Dermis lymphatic vessel endothelial cell (primary cell): ENCODE data around the gene FBXO24. TPM values are rescaled to one million over a fixed set of nuclear protein-coding genes. Genes with fewer than 3 reads are reported as not detected.

ENCODE experiments used
- total RNA-seq: library from RNA; depleted of rRNA; stranded (reverse); fragments of >200 nt; gene quantifications from 2 replicates; pipeline ENCODE4 v1.2.1, GENCODE V29; 2014

FBXO24 gene, protein sequence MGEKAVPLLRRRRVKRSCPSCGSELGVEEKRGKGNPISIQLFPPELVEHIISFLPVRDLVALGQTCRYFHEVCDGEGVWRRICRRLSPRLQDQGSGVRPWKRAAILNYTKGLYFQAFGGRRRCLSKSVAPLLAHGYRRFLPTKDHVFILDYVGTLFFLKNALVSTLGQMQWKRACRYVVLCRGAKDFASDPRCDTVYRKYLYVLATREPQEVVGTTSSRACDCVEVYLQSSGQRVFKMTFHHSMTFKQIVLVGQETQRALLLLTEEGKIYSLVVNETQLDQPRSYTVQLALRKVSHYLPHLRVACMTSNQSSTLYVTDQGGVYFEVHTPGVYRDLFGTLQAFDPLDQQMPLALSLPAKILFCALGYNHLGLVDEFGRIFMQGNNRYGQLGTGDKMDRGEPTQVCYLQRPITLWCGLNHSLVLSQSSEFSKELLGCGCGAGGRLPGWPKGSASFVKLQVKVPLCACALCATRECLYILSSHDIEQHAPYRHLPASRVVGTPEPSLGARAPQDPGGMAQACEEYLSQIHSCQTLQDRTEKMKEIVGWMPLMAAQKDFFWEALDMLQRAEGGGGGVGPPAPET
- 0.09 and 0.11 TPM in 2 replicates for total RNA-seq

DNA sequence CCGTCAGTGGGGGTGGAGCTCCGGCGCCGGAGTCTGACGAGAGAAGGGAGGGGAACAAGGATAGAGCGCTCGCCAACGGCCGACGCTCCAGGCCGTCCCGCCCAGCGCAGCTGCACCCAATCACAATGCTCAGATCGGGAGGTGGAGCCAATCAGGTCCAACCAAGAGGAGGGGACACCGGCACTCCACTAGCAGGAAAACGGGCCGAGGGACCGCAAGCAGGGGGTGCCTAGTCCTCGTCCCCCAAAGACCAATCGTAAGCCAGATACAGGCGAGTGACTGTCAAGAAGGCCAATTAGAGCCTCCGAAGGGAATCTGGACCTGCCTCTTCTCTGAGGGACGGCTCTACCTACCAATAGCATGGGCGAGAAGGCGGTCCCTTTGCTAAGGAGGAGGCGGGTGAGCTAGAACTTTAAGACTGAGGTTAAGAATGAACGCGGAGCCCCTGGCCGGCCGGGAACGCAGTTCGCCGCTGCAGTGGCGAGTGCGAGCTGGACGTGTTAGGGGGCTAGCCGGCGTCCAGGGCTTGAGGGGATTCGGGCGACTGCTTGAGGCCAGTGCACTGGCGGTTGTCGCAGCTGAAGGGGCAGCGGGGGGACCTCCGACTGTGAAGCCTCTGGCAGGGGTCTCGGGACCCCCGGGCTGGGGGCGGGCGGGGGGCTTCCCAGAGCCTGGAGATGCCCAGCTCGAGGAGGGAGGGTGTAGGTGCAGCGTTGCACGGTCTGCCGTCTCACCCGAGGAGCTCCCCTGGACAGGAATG, at the start of gene FBXO24:
FBXO24 (plus strand) TSS at position 63 of the 760 bp plus-strand sequence; CDS start at position 361, 298 bp downstream.

DNA sequence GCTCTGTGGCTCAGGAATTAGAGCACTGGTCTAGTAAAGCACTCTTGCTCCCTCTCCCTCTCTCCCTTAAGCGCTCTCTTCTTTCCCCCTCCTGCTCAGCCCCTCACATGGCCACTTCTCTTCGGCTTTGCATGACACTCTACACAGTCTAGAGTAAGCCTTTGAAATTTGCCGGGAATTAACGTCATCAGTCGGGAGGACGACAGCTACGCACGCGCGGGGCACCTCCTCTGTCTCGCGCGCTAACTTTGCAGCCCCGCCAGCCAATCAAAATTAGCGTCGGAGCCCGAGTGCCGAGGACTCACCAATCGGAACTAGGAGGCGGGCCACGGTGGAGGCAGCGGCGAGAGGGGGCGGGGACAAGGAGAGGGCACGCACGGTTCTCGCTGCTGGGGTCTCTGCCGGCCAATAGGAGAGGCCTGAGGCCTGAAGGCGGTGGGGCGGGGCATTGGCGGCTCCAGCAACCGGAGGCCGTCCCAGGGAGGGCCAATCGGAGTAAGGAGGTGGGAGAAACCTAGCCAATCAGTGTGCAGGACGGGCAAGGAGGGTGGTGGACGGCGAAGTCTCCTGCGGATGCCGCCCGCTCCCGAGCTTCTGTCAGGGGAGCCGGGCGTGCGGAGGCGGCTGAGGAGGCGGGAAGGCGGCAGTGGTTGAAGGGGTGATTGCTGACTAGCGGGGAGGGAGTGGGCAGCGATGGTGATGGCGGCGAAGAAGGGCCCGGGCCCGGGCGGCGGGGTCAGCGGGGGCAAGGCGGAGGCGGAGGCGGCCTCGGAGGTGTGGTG, 47.3 kb upstream of the FBXO24 start, which contains the start of gene AGFG2:
AGFG2 (plus strand) TSS at position 550 of the 782 bp plus-strand sequence; CDS start at position 694, 144 bp downstream.

DNA sequence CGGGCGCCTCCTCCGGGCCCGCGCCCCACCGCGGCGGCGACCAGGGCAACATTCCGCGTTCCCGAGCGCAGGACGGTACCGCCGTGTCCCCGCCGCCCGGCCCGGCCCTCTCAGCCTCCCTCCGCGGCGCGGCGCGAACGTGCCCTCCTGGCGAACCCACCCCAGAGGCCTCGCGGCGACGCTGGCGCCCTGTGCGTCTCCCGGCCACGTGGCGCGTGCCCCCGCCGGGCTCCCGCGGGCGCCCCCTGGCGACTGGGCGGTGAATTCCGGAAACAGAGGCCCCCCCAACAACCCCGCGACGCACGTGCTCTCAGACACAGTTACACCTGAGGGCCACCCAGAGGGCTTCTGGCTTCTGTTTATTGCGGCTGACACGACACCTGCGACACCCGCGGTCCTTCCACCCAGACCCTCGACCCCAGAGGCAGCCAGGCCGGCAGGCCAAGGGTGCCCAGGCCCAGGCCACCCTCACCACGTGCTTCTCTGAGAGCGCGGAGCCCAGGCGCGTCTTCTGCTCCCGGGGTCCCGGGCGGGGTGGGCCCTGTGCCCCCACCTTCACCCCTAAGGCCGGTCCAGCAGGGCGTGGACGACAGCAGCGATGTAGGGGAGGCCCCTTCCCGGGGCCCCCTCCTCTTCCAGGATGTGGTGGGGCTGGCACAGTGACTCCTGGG, 12.3 kb upstream of the FBXO24 start, which contains the start of gene SAP25:
SAP25 (minus strand) TSS at position 210 of the 671 bp plus-strand sequence; CDS start at position 52, 158 bp downstream.

DNA sequence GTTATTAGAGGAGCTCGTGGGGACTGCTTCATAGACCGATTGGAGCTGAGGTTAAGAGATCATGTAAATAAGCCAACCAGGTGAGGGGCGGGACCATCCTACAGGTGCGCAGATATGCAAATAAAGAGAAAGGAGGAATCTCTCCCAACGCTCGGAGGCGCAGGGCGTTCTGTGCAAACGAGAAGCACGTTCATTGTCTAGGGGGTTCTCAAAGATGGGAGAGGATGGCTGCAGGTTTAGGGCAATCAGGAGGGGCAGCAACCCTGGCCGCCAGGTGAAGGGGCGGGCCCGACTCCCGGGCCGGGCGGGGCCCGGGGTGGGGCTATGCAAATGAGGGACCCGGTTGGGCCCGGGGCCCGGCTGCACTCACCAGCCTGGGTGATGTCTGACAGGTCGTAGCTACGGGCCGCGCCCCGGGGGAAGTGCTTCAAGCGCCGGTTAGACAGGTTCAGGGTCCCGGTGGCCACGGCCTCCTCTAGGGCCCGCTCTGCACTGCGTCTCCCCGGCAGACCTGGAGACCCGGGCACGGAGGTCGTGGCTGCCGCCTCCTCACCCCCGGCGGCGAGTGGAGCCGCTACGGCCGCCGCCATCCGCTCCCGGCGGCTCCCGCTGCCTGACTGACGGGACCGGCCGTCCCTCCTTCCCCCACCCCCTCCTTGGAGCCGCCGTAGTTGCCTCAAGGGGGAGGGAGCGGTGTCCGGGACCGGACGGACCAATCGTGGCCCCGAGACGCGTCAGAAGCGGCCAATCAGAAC, 440 bp upstream of the FBXO24 start, which contains the start of gene LRCH4:
LRCH4 (minus strand) TSS at position 619 of the 755 bp plus-strand sequence; CDS start at position 590, 29 bp downstream.

DNA sequence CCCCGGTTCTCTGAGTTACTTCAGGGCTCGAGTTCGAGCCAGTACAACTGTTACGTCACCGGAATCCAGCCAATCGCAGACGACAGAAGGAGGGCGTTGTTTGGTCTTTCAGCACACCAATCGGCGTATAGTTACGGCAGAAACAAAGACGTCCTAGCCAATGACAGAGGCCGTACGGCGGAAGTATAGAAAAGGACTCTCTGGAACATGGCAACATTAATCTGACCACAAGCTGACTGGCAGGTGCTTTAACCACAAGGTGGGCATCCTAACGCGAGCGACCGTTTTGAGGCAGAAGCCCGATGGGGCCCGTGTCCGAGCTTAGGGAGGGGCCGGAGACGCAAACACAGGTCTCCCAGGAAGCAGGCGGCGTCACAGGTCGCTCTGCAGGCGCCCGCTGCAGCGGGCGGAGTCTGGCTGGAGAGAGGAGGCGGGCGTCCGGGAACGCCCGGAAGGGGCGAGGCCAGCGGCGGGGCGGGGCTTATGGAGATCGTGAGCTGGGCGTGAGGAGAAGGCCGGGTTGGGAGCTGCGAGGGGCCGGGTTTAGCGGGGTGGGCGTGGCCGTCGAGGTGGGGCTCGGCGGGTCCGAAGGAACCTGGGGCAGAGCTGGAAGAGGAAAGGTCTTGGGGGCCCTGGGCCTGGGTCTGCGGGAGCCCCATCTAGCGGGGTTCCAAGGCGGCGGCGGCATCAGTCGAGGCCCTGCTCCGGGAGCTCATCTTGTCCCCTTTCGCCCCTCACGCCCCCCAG, 26.0 kb downstream of the FBXO24 start, which contains the start of gene MOSPD3:
MOSPD3 (plus strand) TSS at position 558 of the 747 bp plus-strand sequence. CDS start 252 bp downstream, outside the sequence.

DNA sequence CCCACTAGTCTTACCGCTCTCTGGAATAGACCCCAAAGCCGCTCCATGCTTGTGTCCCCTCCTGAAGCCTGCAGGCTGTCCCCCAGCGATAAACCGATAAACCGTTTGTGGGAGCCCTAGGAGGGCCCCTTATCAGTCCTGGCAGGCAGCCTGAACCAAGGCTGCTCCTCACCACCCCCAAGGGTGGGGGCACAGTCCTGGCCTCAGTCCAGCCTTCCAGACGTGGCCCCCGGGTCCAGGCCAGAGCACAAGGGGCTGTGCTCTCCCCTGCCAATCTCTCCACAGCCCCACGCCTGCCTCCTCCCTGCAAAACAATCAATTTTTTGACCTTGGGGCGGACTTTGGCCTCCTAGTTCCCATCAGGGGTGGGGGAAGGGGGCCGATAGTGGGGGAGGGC, 55.3 kb downstream of the FBXO24 start, which contains the start of gene TFR2:
TFR2 (minus strand) TSS at position 90 of the 397 bp plus-strand sequence; CDS start at position 47, 43 bp downstream.

Other genes with a start within 250 kb of the FBXO24 start
- 9.4 and 14.3 TPM in 2 replicates for gene PILRB, start 228.2 kb upstream of the FBXO24 start, total RNA-seq
- gene PILRA, start 212.8 kb upstream of the FBXO24 start, total RNA-seq = 0.17 and 0.22 TPM in 2 replicates
- 1.1 and 1.2 TPM in 2 replicates for gene ZCWPW1, start 157.6 kb upstream of the FBXO24 start, total RNA-seq
- gene MEPCE, start 156.5 kb upstream of the FBXO24 start, total RNA-seq = 39.4 and 41.5 TPM in 2 replicates
- 10.5 and 12.4 TPM in 2 replicates for gene PPP1R35, start 149.8 kb upstream of the FBXO24 start, total RNA-seq
- gene SPACDR, start 122.1 kb upstream of the FBXO24 start, total RNA-seq = 0.09 and 0.22 TPM in 2 replicates
- gene TSC22D4, start 107.1 kb upstream of the FBXO24 start, total RNA-seq = 16.6 and 18.7 TPM in 2 replicates
- gene NYAP1, start 102.4 kb upstream of the FBXO24 start, total RNA-seq = 1.6 and 2.3 TPM in 2 replicates
- 26.7 and 49.5 TPM in 2 replicates for gene AGFG2, start 47.1 kb upstream of the FBXO24 start, total RNA-seq
- gene SAP25, start 12.4 kb upstream of the FBXO24 start, total RNA-seq = not detected in 2 replicates
- 4.4 and 5.5 TPM in 2 replicates for gene LRCH4, start 199 bp upstream of the FBXO24 start, total RNA-seq
- 0.09 and 0.11 TPM in 2 replicates for gene PCOLCE, start 16.0 kb downstream of the FBXO24 start, total RNA-seq
- gene MOSPD3, start 26.2 kb downstream of the FBXO24 start, total RNA-seq = 5.4 and 6.4 TPM in 2 replicates
- gene TFR2, start 55.2 kb downstream of the FBXO24 start, total RNA-seq = 0.17 and 0.54 TPM in 2 replicates
- gene ACTL6B, start 70.1 kb downstream of the FBXO24 start, total RNA-seq = not detected in 2 replicates
- gene GNB2, start 87.4 kb downstream of the FBXO24 start, total RNA-seq = 53.7 and 59.7 TPM in 2 replicates
- gene GIGYF1, start 107.9 kb downstream of the FBXO24 start, total RNA-seq = 14.4 and 16.0 TPM in 2 replicates
- 21.2 and 24.1 TPM in 2 replicates for gene POP7, start 119.8 kb downstream of the FBXO24 start, total RNA-seq
- not detected in 2 replicates for gene EPO, start 134.1 kb downstream of the FBXO24 start, total RNA-seq
- not detected in 2 replicates for gene ZAN, start 147.3 kb downstream of the FBXO24 start, total RNA-seq
- gene EPHB4, start 241.2 kb downstream of the FBXO24 start, total RNA-seq = 414 and 442 TPM in 2 replicates